H54 (cell line): ENCODE measurements around the gene UTP4.
A peak's percentile ranks its signal among the peaks of the same experiment; 100 is the strongest.

Experiments
- DNase-seq: peaks from one replicate; pipeline ENCODE4 v3.0.0; 2011; ENCODE audit warnings: low spot score, mixed read lengths; ENCODE audit not compliant: insufficient read length
- FAIRE-seq: peaks from 3 replicates; lab custom pipeline; 2011; peaks lifted over from hg19 to GRCh38; lab: Jason Lieb, UNC
- POLR2A ChIP-seq: IDR thresholded peaks from 2 replicates; pipeline ENCODE4 v1.6.1; 2011; ENCODE audit warnings: low read depth, mild to moderate bottlenecking, low read length

The UTP4 gene

DNA sequence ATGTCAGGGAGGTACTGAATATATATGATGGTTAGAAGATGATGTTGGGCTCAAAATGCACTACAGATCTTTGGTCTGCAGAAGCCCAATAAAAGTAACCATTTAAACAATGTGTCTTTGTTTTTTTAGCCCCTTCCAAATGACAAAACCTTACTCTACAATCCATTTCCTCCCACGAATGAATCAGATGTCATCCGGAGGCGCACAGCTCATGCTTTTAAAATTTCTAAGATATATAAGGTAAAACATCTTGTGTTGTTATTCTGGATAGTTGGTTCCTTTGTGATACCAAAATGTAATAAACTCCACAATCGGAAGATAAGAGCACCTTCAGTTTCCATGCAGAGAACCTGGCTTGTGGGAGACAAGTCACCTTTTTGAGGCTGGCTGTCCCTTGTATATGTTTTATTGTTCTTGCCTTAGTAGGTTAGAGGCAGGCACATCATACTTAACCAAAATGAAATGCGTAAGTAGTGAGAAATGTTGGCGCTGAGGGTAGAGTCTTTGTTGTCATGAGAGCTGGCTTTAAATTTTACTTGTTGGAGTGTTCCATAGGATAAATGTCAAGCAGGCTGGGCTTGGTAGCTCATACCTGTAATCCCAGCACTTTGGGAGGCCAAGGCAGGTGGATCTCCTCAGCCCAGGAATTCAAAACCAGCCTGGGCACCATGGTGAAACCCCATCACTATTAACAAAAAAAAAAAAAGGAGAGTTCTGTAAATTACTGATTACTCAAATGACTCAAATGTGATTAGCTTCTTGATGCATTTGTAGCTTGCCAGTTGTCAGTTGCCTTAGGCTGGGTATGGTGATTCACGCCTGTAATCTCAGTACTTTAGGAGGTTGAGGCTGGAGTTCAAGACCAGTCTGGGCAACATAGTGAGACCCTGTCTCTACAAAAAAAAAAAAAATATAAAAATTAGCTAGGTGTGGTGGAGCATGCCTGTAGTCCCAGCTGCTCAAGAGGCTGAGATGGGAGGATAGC lies 34.8 kb downstream of the UTP4 start:
- FAIRE-seq (peak; percentile 90), DNase-seq (no peak)
- no peak for TF ChIP-seq POLR2A

GRCh38 chr16:69169051-69169450 lies 36.6 kb downstream of the UTP4 start:
- no peak for FAIRE-seq
- no peak for TF ChIP-seq POLR2A
- DNase-seq = no peak

- DNase-seq (no peak), FAIRE-seq (no peak)
- no peak for TF ChIP-seq POLR2A
These were observed 37.3 kb downstream of the UTP4 start for GRCh38 chr16:69169607-69170352.

DNA sequence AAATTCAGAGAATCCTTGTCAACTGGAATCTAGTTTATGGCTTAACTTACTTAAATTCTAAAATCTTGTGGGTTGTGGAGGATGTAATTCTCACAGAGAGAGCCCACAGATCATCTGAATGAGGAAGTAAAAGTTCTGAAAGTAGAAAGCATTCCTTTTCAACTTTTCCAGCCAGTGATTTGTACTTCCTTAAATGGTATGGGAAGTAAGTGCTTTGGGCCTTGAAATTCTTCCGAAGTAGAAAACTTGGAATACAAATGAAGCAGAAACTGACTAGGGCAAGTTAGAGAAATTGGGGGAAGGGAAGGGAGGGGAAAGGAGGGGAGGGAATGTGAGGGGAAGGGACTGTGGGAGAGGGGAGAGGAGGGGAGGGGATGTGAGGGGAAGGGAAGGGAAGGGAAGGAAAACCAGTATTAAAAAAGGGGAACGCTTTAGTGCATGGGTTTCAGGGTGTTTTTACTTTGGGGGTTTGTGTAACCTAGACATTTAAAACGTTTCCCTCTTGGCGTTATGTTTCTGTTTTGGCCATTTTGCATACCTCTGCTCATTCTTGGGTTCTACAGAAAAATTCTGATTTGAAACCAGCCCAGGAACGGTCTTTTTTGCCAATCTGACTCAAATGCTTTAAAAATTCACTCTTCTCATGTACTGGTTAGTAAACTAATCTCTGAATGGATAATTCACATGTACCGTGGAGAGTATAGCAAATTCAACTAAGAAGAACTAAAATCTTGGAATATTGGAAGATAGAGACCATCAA lies 39.1 kb downstream of the UTP4 start:
- no peak for TF ChIP-seq POLR2A
- FAIRE-seq (no peak), DNase-seq (no peak)

GRCh38 chr16:69176033-69176800 lies 43.8 kb downstream of the UTP4 start:
- no peak for FAIRE-seq
- TF ChIP-seq POLR2A = no peak
- no peak for DNase-seq

GRCh38 chr16:69179328-69180010 lies 47.0 kb downstream of the UTP4 start:
- DNase-seq (no peak), FAIRE-seq (peak; percentile 61)
- no peak for TF ChIP-seq POLR2A

DNA sequence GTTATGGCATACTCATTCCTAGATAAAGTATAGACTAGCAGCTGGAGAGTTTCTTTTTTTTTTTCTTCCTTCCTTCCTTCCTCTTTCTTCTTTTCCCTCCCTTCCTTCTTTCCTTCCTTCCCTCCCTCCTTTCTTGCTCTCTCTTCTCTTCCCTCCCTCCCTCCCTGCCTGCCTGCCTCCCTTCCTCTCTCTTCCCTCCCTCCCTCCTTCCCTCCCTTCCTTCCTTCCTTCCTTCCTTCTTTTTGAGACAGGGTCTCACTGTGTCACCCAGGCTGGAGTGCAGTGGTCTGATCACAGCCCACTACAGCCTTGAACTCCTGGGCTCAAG lies 47.5 kb downstream of the UTP4 start:
- DNase-seq (no peak), FAIRE-seq (no peak)
- no peak for TF ChIP-seq POLR2A

DNA sequence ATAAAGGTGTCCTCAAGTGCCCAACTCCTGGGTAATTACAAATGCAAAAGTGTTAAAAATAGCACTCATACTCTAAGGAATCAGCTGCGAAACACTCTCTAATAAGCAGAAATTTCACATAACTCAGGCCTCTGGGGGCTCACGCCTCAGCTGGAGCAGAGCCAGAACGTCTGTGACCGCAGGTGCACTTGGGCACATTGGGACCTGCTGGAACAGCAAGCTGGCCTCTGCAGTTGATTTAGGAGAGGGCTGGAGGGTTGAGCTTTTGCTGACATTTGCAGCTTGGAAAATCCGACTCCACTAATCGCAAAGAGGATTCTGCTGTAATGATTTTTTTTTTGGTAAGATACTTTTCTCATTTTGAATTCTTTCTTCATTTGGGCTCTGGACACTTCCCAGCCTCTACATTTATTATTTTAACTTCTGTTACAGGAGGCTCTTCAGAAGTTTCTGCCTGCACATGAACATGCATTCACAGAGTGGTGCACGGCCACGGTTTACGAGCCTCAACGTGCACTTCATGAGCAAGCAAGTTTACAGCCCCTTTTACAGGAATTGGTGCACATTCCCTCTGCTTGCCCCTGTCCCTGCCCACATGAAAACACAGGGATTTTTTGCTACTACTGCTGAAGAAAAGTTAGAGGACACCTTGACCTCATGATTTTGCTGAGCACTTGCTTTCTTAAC lies 50.4 kb downstream of the UTP4 start:
- no peak for TF ChIP-seq POLR2A
- DNase-seq (no peak), FAIRE-seq (no peak)

- FAIRE-seq = no peak
- peak; percentile 96 for TF ChIP-seq POLR2A
- DNase-seq = peak; percentile 82
These were observed 54.4 kb downstream of the UTP4 start, which contains the start of gene SNTB2 for GRCh38 chr16:69186642-69187445. Gene SNTB2 (plus strand): TSS chr16:69187164. CDS start chr16:69187167, 3 bp downstream.

GRCh38 chr16:69187446-69188235 lies 55.2 kb downstream of the UTP4 start:
- no peak for TF ChIP-seq POLR2A
- FAIRE-seq (no peak), DNase-seq (no peak)

GRCh38 chr16:69188236-69188549 lies 55.7 kb downstream of the UTP4 start:
- DNase-seq (no peak), FAIRE-seq (no peak)
- no peak for TF ChIP-seq POLR2A
